8988T (cell line): ENCODE results near the gene SLCO4C1.
"Not testable (repeated sequence)": the region's sequence is repeated elsewhere in the genome, so short reads cannot be mapped to it uniquely, and the experiment has no call there.

ENCODE experiments used
- DNase-seq: peaks from one replicate; pipeline ENCODE4 v3.0.0; 2011

The SLCO4C1 gene, protein sequence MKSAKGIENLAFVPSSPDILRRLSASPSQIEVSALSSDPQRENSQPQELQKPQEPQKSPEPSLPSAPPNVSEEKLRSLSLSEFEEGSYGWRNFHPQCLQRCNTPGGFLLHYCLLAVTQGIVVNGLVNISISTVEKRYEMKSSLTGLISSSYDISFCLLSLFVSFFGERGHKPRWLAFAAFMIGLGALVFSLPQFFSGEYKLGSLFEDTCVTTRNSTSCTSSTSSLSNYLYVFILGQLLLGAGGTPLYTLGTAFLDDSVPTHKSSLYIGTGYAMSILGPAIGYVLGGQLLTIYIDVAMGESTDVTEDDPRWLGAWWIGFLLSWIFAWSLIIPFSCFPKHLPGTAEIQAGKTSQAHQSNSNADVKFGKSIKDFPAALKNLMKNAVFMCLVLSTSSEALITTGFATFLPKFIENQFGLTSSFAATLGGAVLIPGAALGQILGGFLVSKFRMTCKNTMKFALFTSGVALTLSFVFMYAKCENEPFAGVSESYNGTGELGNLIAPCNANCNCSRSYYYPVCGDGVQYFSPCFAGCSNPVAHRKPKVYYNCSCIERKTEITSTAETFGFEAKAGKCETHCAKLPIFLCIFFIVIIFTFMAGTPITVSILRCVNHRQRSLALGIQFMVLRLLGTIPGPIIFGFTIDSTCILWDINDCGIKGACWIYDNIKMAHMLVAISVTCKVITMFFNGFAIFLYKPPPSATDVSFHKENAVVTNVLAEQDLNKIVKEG

DNA sequence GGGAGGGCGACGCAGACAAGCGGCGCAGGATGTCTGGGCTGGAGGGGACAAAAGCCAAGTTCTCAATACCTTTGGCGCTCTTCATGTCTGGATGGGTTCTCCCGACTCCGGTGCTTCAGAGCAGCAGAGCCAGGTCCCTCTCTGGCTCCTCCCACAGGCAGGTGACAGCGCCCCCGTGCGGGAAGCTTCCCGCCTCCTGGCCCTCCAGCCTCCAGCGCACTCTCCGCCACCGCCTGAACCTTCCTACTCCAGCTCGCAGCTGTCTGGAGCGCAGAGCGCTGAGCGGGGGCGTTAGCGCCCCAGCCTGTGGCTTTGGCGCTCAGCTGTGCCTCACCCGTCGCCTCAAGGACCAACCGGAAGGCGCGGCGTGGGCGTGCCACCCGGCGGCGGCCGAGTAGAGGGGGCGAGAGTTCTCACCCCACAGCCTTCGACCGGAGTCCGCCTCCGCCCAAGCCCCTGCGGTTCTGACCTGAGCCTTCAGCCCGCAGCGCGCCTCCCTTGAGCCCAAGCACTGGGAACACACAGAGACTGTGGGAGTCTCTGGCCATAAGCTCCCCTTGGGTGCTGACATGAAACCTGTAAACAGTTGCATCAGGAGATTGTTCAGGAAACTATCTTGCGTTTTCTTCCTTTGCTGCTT is at the start of gene SLCO4C1:
SLCO4C1 (minus strand) TSS at position 107 of the 640 bp plus-strand sequence; CDS start at position 85, 22 bp downstream.
- no peak for DNase-seq

DNA sequence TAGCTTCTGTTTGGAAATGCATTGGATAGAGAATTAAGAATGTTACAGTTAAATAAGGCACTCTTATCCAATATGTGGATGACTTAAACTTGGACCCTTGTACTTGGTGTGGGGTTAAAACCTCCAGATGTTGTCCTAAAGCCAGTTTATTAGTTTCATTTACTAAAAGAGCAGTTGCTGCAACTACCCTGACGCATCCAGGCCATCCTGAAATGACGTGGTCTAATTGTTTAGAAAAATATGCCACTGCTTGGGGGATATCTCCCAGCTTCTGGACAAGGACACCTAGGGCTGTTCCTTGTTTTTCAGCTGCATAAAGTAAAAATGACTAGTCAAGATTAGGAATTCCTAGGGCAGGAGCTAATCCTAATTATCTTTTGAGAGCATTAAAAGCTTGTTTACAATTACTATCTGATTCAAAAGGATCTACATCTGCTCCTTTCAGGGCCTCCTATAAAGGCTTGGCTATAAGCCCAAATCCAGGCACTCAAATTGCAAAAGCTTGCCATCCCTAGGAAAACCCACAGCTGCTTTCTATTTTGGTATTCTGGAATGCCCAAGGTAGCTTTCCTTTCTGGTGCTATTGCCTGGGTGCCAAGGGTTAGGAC is 45.7 kb upstream of the SLCO4C1 start:
- DNase-seq = no peak

DNA sequence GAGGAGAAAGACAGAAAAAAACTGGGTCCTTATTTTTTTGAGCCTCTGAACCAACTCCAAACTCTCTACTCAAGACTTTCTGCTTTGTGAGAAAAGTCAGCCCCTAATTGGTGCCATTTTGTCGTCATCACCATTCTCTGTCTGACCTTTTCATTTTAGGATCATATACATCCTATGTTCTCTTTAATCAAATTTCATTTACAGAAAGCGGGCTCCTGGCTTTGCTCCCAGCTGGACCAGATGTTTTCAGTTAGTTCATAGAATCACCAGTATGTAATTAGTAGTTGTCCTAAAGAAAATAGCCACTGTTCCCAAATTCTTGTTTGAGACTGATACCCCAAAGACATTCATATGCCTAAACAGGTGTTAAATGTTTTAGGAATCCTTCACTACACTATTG is 28.6 kb upstream of the SLCO4C1 start:
- DNase-seq = no peak

DNA sequence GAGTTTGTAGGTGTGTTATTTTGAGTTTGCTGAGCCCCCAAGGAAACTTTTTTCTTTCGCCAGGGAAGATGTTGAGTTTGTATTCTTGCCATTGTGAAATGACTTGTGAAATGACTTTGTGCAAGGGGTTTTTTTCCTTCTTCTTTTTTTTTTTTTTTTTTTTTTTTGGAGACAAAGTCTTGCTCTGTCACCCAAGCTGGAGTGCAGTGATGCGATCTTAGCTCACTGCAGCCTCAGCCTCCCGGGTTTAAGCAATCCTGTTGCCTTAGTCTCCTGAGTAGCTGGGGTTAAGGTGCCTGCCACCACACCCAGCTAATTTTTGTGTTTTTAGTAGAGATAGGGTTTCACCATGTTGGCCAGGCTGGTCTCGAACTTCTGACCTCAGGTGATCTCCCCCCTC is 22.7 kb upstream of the SLCO4C1 start:
- not testable (repeated sequence) for DNase-seq

DNA sequence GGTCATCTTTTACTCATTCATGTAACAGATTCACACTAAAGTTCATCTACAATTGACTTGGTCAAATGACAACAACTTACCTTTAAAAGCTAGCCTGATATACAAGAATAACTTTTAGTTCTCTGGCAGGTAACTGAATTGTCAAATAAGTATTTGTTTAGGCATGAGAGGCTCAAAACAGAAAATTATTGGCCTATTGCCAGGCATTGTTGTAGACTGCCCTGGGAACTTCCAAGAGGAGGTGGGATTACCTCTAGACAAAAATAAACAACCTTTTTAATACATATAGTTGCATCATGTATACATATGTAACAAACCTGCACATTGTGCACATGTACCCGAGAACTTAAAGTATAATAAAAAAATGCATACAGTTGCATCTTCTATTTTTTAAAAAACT is 18.2 kb upstream of the SLCO4C1 start:
- DNase-seq = no peak

DNA sequence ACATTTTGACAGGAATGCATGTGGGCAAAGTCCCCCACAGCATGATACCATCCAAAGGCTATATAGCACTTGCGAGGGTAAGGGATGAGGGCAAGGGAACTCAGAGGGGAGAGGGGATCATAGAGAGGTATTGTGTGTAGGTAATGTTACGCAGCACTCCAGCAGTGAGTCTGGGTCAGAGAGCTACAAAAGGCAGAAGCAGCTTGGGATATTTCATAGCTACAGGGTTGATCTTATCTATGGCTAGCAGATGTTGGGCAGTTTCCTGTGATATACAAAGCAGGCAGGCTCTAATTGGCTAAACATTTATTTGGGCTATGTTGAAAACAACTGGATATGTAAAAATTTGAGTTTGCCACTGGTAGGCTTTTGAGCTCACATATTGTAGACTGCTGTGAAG is 17.8 kb upstream of the SLCO4C1 start:
- no peak for DNase-seq

DNA sequence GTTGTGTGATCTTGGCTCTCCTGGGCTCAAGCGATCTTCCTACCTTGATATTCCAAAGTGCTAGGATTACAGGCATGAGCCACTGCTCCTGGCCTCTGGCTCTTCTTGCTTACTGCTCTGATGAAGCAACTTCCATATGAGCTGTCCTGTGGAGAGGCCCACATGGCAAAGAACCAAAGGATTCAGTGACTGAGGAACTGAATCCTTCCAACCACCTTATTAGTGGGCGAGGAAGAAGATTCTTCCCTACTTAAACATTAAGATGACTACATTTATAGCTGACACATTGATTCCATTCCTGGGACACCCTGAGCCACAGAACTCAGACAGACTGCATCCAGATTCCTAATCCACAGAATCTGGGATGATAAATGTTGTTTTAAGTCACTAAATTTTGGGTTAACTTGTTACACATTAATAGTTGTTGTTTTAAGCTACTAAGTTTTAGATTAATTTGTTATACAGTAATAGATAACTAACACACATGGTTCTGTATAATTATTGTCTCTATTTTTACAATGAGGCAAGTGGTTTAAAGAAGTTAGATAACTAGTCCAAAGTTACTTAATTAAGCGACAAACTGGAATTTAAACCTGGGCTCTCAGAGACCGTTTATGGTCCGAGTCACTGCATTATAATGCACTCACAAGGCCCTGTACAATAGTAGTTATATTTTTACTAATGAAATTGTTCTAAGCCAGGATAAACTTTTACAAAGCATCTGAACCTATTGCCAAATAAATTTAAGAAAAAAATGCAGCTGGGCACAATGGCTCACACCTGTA is 16.7 kb upstream of the SLCO4C1 start:
- no peak for DNase-seq

DNA sequence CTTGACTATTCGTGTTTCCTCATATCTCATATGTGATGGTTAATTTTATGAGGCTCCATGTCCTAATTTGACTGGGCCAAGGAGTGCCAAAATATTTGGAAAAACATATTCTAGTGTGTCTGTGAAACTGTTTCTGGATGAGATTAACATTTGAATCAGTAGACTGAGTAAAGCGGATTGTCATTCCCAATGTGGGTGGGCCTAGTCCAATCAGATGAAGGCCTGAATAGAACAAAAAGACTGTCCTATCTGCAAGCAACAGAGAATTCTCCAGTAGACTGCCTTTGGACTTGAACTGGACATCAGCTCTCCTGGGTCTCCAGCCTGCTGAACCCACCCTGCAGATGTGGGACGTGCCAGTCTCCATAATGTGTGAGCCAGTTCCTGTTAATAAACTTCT is 13.5 kb upstream of the SLCO4C1 start:
- no peak for DNase-seq

DNA sequence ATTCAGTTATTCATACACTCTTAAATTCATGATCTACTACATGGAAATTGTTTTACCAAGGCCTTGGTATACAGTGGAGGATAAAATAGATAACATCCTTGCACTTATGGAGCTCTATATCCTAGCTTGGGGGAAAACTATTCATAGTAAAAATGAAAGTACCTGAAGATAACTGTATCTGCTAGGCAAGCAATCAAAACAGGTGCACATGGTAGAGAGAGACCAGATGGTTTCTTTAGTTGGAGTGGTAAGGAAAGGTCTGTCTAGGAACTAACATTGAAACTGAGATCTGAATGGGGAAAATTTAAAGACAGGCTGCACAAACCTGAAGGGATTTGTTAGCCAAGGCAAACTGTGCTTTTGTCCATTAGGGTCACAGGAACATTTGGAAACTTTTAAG is 11.1 kb upstream of the SLCO4C1 start:
- no peak for DNase-seq

DNA sequence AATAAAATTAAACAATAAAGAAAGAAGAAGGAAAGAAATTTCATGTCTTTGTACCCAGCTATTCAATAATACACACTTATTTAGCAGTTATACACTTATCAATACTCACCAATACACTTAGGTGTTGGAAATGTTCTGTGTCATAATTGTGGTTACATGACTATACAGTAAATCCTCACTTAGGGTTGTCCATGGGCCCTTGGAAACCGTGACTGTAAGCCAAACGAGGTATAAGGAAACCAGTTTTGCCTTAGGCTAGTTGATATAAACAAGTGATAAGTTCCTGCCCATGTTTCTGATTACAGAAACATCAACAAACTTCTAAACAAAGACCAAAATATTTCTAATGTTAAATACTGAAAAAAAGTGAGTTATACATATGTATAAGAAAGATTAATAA is 10.0 kb upstream of the SLCO4C1 start:
- no peak for DNase-seq

DNA sequence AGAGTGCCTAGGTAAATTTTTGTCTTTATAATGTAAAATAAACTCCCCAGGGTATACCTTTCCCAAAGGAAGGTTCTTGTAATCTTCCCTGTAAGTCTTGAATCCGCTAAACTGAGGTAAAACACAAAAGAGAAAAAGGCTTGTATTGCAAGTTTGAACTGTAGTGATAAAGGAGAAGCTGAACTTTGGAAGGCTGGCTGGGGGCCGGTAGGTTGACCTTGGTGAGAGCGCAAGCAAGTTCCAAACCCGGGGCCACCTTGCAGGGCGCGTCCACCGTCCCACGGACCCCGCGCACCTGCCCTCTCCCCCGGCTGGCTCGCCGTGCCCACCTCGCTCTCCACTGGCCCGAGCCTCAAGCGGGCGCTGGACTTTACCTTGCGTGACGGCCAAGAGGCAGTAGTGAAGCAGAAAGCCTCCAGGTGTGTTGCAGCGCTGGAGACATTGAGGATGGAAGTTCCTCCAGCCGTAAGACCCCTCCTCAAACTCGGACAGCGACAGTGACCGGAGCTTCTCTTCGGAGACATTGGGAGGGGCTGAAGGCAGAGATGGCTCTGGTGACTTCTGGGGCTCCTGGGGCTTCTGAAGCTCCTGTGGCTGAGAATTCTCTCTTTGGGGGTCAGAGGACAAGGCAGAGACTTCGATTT is 428 bp downstream of the SLCO4C1 start:
- DNase-seq = no peak

DNA sequence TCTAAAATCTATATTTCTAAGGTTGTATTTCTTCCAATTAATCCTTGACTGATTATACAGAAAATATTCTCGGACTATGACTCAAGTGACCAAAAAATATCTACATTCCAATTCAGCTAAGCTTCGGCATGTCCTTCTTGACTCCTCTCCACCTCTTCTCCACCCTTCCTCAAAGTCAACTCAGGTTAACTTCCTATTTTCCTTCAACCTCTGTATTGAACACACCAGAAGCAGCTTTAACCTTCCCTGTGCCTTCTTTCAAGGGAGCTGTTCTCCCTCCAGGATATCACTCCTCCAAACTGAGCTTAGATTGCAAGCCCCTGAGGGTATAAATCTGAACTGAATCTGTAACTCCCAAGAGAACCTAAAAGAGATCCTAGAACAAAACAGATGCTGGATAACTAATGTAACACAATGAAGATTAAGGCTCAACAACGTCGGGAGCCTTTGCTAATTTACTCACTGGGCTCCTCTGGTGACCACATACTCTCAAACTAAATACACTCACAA is 1.1 kb downstream of the SLCO4C1 start:
- DNase-seq = no peak

DNA sequence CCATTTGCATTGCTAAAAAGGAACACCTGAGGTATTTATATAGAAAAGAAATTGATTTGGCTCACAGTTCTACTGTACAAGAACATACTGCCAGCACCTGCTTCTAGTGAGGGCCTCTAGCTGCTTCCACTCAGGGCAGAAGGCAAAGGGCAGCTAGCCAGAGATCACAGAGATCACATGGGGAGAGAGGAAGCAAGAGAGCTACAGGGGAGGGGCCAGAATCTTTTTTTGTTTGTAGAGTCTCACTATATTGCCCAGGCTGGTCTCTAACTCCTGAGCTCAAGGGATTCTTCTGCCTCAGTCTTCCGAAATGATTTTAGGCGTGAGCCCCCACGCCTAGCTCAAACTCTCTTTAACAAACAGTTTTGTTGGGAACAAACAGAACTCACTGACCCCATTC is 6.1 kb downstream of the SLCO4C1 start:
- DNase-seq = no peak

DNA sequence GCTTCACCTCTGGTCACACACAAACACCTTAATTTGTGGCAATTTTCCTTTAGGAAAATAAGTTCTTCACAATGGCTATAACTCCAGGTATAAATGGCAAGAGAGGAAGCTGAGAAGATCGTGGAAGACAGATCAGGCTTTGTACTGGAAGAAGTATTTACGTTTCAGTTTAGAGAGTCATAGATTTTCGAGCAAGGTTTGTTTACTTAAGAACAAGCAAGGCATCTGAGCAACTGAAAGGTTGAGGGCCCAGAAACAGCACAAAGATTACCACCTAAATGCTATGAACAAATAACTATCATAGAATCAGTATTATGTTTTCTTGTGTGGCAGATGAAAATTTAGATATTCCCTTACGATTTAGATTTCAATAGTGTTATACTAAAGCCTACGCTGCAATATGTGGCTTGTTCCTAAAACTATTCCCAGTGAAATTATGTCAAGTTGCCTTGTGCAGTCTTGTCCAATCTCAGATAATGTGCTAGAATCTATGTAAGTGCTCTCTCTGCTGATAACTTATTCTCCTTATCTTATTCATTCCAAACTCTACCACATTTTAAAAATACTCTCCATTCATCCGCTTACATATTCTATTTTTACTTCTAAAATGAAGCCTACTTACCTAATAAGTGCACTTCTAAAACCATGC is 6.7 kb downstream of the SLCO4C1 start:
- DNase-seq = no peak

DNA sequence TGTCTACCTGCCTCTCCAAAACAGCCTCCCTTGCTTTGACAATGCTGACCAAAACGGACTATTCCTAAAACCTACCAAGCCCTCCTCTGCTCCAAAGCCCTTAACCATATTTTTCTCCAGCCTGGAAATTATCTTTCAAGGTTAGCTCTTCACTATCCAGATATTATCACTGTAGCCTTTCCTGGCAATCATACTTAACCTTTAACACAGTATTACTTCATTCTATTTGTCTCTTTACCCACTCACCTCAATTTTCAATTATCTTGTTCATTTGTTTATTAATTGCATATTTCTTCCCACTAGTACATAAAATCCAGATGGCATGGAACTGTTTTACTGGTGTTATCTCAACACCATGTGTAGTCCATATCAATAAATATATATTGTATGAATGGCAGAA is 7.5 kb downstream of the SLCO4C1 start:
- DNase-seq = no peak

DNA sequence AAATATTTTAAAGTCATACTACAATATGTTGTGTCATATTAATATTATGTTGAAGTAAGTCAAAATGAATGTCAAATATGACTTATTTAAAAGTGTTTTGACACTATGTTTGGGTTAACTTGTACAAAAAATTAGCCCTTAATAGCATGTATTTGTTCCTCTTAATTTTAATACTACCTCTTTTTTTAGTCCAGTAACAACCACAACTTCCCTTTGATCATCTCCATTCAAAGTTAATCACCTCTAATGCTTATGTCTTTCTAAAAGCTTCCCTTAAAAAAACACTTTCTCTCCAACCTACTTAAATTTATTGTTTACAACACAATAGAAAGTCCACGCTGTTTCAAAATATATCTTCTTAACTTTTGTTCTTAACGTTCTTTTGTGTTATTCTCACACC is 9.6 kb downstream of the SLCO4C1 start:
- no peak for DNase-seq

DNA sequence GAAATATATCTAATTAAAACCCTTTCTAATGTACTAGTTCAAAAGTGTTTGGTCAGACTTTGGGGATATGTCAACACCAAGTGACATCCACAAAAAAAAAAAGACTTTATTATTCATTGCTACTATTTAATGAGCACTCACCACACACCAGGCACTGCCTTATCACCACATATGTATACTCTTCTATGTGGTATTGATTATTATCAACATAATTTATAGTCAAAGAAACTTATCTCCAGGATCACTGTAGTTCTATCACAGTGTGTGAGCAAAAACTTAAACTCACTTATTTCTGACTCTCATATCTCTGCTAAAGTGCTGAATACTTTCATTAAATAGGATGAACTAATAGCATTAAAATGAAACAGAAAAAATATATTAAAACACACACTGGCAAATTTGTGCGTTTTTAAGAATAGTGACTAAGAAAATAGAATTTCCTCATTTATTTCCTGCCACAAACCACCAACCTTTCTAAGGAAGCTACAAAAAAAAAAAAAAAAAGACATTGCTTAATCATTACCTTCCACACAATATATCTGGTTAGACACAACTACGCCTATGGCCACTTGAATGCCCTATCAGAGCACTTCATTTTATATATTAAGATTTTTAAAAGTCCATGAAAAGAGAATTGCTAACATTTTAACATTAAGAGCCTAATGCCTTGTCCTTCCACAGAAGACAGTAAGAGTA is 12.8 kb downstream of the SLCO4C1 start:
- no peak for DNase-seq

DNA sequence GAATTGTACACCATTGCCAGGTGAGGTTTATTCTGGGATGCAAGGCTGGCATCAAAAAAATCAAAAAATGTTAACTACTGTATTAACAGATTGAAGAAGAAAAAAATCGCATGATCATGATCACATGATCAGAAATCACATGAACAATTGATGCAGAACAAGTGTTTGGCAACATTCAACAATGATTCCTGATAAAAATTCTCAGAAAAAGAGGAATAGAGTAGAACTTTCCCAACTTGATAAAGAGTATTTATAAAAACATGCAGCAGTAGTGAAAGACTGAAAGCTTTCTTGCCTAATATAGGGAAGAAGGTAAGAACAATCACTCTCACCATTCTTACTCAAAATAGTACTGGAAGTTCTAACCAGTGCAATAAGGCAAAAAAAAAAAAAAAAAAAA is 16.4 kb downstream of the SLCO4C1 start:
- DNase-seq = no peak

DNA sequence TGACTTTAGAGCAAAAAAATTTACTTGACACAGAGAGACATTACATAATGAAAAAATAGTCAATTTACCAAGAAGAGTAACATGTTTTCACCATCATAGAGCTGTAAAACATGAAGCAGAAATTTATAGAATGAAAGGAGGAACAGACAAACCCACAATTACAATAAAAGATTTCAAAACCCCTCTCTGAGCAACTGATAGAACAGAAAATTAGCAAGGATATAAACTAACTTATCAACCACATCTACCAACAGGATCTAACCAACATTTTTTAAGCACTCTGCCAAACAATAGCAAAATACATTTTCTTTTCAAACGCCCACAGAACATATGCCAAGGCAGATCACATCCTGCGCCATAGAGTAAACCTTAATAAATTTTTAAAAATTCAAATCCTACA is 17.9 kb downstream of the SLCO4C1 start:
- DNase-seq = no peak

DNA sequence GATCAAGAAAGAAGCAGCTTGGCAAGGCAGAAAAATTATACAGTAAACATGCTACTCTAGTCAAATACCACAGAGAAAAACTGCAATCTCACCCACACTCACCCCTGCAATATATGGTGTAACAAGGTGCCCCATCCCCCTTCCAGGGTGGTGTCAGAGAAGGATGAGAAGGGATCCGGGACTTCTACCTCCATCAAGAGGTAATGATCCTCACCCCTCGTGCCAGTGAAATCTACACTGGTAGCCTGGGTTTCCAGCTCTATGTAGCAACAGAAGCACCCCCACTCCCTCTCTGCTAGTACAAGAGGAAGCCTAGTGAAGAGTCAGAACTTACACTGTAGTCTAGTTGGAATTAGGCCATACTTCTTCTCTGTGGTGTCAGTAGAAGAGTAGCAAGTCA is 18.9 kb downstream of the SLCO4C1 start:
- no peak for DNase-seq

DNA sequence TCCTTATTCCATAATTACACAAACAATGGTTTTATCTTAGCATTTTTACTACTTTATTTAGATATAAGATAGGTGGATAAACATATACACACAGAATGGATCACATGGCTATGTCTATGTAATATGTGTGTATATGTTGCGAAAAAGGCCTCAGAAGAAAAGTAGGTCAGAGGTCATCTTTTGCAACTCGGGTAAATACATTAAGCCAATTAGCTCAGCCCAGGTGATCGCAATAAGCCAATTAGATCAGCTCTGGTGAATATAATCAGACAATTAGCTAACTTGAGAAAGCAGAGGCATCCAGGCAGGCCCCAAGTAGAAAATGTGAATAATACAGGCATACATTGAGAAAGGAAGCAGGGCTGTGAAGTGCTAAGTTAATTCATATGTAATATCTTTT is 24.3 kb downstream of the SLCO4C1 start:
- DNase-seq = no peak
